Measurements from ENCODE around the gene CNNM2.

CNNM2 gene

DNA sequence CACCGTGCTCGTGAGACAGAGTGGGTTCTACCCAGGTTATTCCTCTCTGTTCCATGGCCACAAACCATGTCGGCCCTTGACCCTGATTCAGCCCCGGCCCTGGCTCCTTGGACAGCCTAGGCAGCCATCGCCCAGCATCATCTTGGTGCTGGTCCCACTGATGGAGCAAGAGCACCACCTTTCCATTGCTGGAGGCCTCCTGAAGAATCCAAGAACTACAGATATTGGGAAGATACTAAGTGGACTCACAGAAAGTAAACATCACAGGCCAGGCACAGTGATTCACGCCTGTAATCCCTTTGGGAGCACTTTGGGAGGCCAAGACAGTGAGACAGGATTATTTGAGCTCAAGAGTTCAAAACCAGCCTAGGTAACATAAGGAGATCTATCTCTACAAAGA lies 149.9 kb downstream of the CNNM2 start:
- H3K27me3 ChIP-seq (ENCODE audit: insufficient read depth, low read depth, severe bottlenecking), result no peaks in the 10 kb centered on the region
- no peaks in the 10 kb centered on the region for H3K36me3 ChIP-seq
- no peak for DNase-seq
- H3K27ac ChIP-seq, result no peak overlapping the region
- H3K4me3 ChIP-seq (ENCODE audit: low read depth, low read length), result no peak overlapping the region
- no peaks in the 10 kb centered on the region for H3K9me3 ChIP-seq (ENCODE audit: severe bottlenecking)
- TF ChIP-seq, protein P1, sequence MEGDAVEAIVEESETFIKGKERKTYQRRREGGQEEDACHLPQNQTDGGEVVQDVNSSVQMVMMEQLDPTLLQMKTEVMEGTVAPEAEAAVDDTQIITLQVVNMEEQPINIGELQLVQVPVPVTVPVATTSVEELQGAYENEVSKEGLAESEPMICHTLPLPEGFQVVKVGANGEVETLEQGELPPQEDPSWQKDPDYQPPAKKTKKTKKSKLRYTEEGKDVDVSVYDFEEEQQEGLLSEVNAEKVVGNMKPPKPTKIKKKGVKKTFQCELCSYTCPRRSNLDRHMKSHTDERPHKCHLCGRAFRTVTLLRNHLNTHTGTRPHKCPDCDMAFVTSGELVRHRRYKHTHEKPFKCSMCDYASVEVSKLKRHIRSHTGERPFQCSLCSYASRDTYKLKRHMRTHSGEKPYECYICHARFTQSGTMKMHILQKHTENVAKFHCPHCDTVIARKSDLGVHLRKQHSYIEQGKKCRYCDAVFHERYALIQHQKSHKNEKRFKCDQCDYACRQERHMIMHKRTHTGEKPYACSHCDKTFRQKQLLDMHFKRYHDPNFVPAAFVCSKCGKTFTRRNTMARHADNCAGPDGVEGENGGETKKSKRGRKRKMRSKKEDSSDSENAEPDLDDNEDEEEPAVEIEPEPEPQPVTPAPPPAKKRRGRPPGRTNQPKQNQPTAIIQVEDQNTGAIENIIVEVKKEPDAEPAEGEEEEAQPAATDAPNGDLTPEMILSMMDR (IDR thresholded peaks at IDR 0.05; ENCODE audit: low read depth, low read length), result no peak

DNA sequence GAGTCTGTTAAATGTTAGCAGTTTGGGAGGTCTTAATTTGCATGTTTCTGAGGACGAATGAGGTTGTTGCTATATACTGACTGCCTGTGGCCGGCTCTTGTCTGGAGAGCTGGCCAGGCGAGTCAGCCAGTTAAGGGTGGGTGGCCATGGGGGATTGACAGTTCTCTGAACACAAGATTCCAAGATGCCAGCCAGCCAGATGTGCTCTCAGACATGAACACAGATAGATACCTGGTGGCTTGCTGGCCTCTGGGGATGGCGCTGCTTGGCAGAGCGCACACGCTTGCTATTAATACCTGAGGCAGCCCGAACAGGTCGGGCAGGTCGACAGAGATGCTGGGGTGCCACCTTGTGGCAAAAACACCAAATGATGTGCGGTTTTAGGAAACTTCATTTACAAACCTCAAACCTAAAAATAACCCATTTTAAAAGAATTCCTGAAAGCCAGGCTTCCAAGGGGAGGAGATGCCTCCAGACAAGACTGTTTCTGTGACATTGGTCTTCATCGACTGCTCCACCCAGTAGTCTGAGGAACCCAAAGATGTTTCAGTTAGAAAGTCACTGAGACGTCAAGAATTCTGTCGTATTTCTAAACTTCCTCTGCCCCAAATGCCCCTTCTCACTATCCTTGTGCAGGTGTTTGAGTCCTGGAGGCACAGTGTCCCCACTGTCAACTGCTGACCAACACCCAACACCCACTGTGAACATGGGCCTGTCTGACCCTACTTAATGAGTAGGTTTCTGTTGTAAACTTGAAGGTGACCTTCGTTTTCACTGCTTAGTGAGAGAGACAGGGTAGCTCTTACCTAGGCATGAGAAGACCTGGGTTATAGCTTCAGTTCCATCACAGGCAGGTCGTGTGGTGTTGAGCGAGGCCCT lies 151.6 kb downstream of the CNNM2 start:
- TF ChIP-seq, protein P1 (IDR thresholded peaks at IDR 0.05; ENCODE audit: low read depth, low read length), result peak; percentile 70
- Histone ChIP-seq H3K36me3 (no peaks in the 10 kb centered on the region), H3K27me3 (ENCODE audit: insufficient read depth, low read depth, severe bottlenecking) (no peaks in the 10 kb centered on the region), H3K9me3 (ENCODE audit: severe bottlenecking) (no peaks in the 10 kb centered on the region), H3K4me3 (ENCODE audit: low read depth, low read length) (no peak overlapping the region), H3K27ac (no peak overlapping the region)
- peak; percentile 64 for DNase-seq

DNA sequence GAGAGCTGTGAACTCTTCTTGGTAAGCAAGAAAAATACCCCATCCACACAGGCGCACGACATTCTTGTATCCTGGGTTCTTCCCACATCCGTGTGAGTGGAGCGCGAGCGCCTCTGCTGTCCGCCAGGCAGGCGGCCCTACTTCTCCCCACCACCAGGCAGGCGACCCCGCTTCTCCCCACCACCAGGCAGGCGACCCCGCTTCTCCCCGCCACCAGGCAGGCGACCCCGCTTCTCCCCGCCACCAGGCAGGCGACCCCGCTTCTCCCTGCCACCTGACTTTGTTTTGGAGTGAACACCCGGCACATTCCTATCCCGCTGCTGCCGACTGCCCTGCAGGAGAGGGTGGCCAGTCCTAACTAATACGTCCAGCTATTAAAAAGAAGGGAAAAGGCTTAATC lies 154.2 kb downstream of the CNNM2 start:
- no peak for DNase-seq
- H3K36me3 ChIP-seq, result no peaks in the 10 kb centered on the region; the same call in 1 of the 2 replicates
- H3K27me3 ChIP-seq (ENCODE audit: insufficient read depth, low read depth, severe bottlenecking), result no peaks in the 10 kb centered on the region
- H3K9me3 ChIP-seq (ENCODE audit: severe bottlenecking), result no peaks in the 10 kb centered on the region
- no peak overlapping the region for H3K27ac ChIP-seq
- H3K4me3 ChIP-seq (ENCODE audit: low read depth, low read length), result no peak overlapping the region
- TF ChIP-seq, protein P1 (IDR thresholded peaks at IDR 0.05; ENCODE audit: low read depth, low read length), result no peak

DNA sequence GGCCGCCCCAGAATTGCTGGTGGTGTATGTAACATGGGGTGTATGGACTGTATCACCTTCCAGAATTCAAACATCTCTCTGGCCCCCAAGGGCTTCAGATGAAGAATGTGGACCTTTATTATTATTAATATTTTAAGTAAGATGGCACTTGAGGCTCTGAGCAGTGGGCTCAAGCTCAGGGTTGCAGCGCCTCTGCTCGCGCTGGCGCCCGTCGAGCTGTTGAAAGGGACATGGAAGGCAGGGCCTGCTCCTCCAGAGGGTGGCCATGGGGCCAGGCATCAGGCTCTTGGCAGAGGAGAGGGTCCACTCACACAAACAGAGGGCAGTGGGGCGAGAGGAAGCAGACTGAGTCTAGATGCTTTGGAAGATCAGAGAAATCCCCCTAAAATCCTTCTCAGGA lies 154.8 kb downstream of the CNNM2 start:
- no peak for DNase-seq
- TF ChIP-seq, protein P1 (IDR thresholded peaks at IDR 0.05; ENCODE audit: low read depth, low read length), result no peak
- H3K4me3 ChIP-seq (ENCODE audit: low read depth, low read length), result no peak overlapping the region
- H3K27me3 ChIP-seq (ENCODE audit: insufficient read depth, low read depth, severe bottlenecking), result no peaks in the 10 kb centered on the region
- no peaks in the 10 kb centered on the region for H3K9me3 ChIP-seq (ENCODE audit: severe bottlenecking)
- H3K27ac ChIP-seq, result no peak overlapping the region
- no peaks in the 10 kb centered on the region; the same call in 1 of the 2 replicates for H3K36me3 ChIP-seq

DNA sequence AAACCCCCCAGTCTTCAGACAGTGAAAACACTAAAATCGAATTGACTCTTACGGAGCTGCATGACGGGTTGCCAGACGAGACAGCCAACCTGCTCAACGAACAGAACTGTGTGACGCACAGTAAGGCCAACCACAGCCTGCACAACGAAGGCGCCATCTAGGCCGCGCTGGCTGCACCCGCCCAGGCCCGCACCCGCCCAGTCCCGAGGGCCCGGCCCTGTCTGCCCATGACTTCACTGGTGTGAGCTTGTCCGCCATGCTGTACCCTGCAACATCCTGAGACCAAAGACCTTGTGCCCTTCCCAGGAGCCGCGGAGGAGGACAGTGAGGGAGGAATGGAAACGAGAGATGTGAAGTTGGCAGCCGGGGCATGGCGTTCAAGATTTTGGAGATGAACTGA lies 158.9 kb downstream of the CNNM2 start:
- H3K36me3 ChIP-seq, result no peaks in the 10 kb centered on the region; the same call in 1 of the 2 replicates
- TF ChIP-seq, protein P1 (IDR thresholded peaks at IDR 0.05; ENCODE audit: low read depth, low read length), result no peak
- no peaks in the 10 kb centered on the region for H3K9me3 ChIP-seq (ENCODE audit: severe bottlenecking)
- H3K27ac ChIP-seq, result no peak overlapping the region
- H3K4me3 ChIP-seq (ENCODE audit: low read depth, low read length), result no peak overlapping the region
- H3K27me3 ChIP-seq (ENCODE audit: insufficient read depth, low read depth, severe bottlenecking), result no peaks in the 10 kb centered on the region
- DNase-seq, result no peak

All from WERI-Rb-1 (cell line).